ENCODE data around the gene RRBP1.

GRCh38 chr20:17671011-17671410, 11.0 kb downstream of the RRBP1 start:
- no peak for TF ChIP-seq GABPA (IDR thresholded peaks at IDR 0.05 in 1 of 2, conservative IDR thresholded peaks at IDR 0.05 in 1 of 2)
- TF ChIP-seq REST (IDR thresholded peaks at IDR 0.05), result no peak
- TF ChIP-seq RAD21 (IDR thresholded peaks at IDR 0.05), result no peak
